Endothelial cell of umbilical vein (primary cell): Measurements from ENCODE around the gene SLC6A9.

ENCODE experiments used
- CTCF ChIP-seq, 2 donors: IDR thresholded peaks; 1 replicate in 1 of 2; 2 replicates in 1 of 2; pipeline ENCODE4 v1.5.1; 2011; ENCODE audit warnings: low read length in 2 of 2, mild to moderate bottlenecking in 2 of 2, moderate library complexity in 2 of 2, control low read depth in 1 of 2, inconsistent platforms in 1 of 2, low read depth in 1 of 2; ENCODE audit not compliant: insufficient read depth in 1 of 2; ENCODE audit errors: extremely low read depth in 1 of 2
- EZH2 ChIP-seq: IDR thresholded peaks from 2 replicates; pipeline ENCODE4 v1.6.1; 2012; ENCODE audit warnings: borderline replicate concordance, low read depth, mild to moderate bottlenecking, moderate library complexity, low read length, inconsistent platforms; ENCODE audit not compliant: severe bottlenecking
- FOS ChIP-seq: IDR thresholded peaks from 2 replicates; pipeline ENCODE4 v1.6.1; 2011; ENCODE audit warnings: mild to moderate bottlenecking, low read length, moderate library complexity, borderline replicate concordance; ENCODE audit not compliant: insufficient read depth
- GATA2 ChIP-seq: IDR thresholded peaks from 2 replicates; pipeline ENCODE4 v1.7.0; 2011; ENCODE audit warnings: low read depth, mild to moderate bottlenecking, moderate library complexity, mixed read lengths, low read length; ENCODE audit not compliant: insufficient read length, insufficient read depth
- JUN ChIP-seq: IDR thresholded peaks from 2 replicates; pipeline ENCODE4 v1.6.1; 2011; ENCODE audit warnings: borderline replicate concordance, low read depth; ENCODE audit not compliant: insufficient read length, insufficient read depth
- MYC ChIP-seq: IDR thresholded peaks from one replicate; pipeline ENCODE4 v1.6.1; 2011; ENCODE audit warnings: mild to moderate bottlenecking, low read depth, low read length
- POLR2A ChIP-seq: IDR thresholded peaks from 2 replicates; pipeline ENCODE4 v1.6.1; 2012; ENCODE audit warnings: low read depth, mild to moderate bottlenecking, control low read depth, low read length
- POLR2AphosphoS5 ChIP-seq: IDR thresholded peaks from 2 replicates; pipeline ENCODE4 v1.6.1; 2012; ENCODE audit warnings: low read depth, mild to moderate bottlenecking, control low read depth, low read length, moderate library complexity; ENCODE audit not compliant: insufficient read depth

DNA sequence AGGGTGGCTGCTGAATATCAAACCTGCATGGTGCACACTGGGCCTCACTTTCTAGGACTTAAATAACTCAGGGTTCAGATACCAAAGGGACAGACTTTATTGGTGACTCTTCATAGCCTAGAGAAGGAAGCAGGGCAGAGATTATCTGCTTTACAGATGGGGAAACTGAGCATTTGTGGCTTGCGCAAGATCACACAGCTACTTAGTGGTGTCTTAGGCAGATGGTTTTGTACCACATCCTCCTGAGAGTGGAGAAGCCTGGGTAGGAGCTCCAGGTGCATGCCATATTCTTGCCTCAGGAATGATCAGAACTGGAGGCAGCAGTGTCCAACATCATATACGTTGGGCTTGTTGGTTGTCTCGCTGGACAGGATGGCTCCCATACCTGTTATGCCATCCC is 68.3 kb downstream of the SLC6A9 start:
- TF ChIP-seq CTCF (IDR thresholded peaks at IDR 0.05; ENCODE audit: extremely low read depth in 1 of 2, insufficient read depth in 1 of 2, low read depth in 1 of 2, low read length in 2 of 2), result no peak
- TF ChIP-seq EZH2, result no peak
- no peak for TF ChIP-seq MYC
- no peak for TF ChIP-seq POLR2A
- TF ChIP-seq POLR2AphosphoS5, result no peak
- no peak for TF ChIP-seq FOS
- no peak for TF ChIP-seq JUN
- TF ChIP-seq GATA2, result no peak
